HepG2 (cell line): ENCODE data around the gene LILRB2.
"Not testable (repeated sequence)": the region's sequence is repeated elsewhere in the genome, so short reads cannot be mapped to it uniquely, and the experiment has no call there.

Experiments used
- ARID4A ChIP-seq: sonication (generic); formaldehyde crosslinking; IDR thresholded peaks from 2 replicates; pipeline ENCODE4 v1.5.0; 2020; ENCODE audit warnings: mild to moderate bottlenecking, missing genetic modification reagents, borderline replicate concordance
- BCL3 ChIP-seq: sonication (generic); formaldehyde crosslinking; IDR thresholded peaks from 2 replicates; pipeline ENCODE4 v1.5.1; 2020; ENCODE audit warnings: mild to moderate bottlenecking, missing genetic modification reagents, moderate library complexity
- CTCF ChIP-seq: sonication (generic); formaldehyde crosslinking; IDR thresholded peaks from 2 replicates; pipeline ENCODE4 v1.5.0; 2020; ENCODE audit warnings: mild to moderate bottlenecking, missing genetic modification reagents, moderate library complexity
- PCBP1 ChIP-seq: fragments of 200-400 bp; formaldehyde crosslinking; IDR thresholded peaks from 2 replicates; pipeline ENCODE4 v1.6.1; 2017; ENCODE audit warnings: mild to moderate bottlenecking, low read depth, low read length, borderline replicate concordance
- POLR2AphosphoS5 ChIP-seq: IDR thresholded peaks from 2 replicates; pipeline ENCODE4 v1.6.1; 2012; ENCODE audit warnings: low read depth, low read length
- SIN3B ChIP-seq: fragments of 150-350 bp; IDR thresholded peaks from 2 replicates; pipeline ENCODE4 v1.6.1; 2014; ENCODE audit warnings: low read length
- ZNF276 ChIP-seq: sonication (generic); formaldehyde crosslinking; IDR thresholded peaks from 2 replicates; pipeline ENCODE4 v1.4.0; 2020; ENCODE audit warnings: mild to moderate bottlenecking, low read depth, missing genetic modification reagents

GRCh38 chr19:54322934-54323333 is 42.0 kb upstream of the LILRB2 start:
- not testable (repeated sequence) for TF ChIP-seq ARID4A (CRISPR knock-in tag); SIN3B; BCL3 (CRISPR knock-in tag); POLR2AphosphoS5; PCBP1; ZNF276 (CRISPR knock-in tag)
- peak; percentile 32 for TF ChIP-seq CTCF (CRISPR knock-in tag)
